NCI-H446 (cell line): Measurements from ENCODE around the gene CAPZA1.

Experiments used
- DNase-seq, 2 experiments: peaks; one replicate each; lab custom pipeline; 2025; lab: John Stamatoyannopoulos, UW

Gene CAPZA1

DNA sequence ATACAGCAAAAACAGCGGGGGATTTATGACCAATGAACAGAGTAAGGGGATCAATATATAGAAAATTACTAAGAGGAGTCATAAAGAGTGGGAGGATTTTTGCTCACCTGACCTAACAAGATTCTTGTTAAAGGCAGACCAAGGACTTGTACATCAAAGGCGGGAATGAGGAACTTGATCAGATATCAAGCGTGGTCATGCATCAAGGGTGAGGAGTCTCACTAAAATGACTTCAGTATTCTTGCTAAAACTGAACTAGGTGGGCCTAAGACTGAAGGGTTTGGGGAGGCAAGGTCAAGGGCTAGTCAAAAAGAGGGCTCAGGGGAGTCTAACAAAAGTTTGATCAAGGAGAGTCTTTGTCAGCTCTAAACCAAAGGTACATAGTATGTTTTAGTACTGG lies 56.9 kb downstream of the CAPZA1 start:
- DNase-seq: no peak

DNA sequence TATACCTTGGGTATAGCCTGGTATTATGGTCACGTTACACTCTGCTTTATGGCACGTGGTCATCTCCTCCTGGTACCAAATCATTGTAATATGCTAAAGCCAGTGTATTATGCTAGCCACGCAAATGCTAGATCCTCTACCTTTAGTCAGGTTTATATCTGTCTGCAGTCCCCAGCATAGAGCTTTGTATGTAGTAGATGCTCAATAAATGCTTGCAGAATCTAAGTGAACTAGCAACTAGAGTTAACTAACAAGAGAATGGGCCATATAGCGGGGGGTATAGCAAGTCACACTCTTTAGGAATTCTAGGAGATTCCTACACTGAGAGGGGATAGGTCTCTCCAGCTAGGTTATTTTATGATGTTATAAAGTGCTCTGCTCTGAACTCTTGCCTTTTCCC lies 57.9 kb downstream of the CAPZA1 start:
- no peak for DNase-seq

DNA sequence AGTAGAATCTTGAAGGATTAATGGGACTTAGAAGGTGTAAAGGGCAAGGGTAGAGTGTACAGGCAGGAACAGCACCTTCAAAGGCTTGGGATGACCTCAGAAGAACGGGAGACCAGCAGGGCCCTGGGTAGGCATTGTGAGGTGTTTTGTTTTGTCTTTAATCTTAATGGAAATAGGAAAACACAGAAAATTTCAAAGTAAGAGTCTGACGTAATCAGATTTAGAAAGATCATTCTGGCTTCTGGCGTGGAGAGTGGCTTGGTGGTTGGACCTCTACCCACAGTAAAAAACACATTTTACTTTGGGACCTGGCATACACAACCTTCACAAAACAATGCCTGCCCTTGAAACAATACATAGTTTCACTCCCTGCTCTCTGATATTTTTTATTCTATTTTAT lies 59.0 kb downstream of the CAPZA1 start:
- no peak for DNase-seq

DNA sequence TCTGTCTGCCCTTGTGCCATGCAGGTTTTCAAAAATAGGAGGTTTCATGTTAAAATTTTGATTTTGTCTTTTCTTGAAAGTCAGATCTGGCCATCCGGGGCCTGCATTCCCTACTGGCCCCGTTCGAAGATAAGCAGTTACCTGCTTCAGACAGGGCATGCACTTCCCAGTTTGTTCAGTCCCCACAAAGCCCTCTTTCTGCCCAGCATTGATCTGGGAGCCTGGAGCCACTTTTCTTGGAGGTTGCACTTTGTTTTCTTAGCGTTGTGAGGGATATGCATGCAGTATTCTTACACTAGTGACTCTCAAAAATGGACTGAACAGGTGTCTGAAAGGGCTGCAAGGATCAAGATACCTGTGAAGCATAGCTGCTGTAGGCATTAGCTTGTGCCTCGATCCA lies 66.3 kb downstream of the CAPZA1 start:
- no peak for DNase-seq

DNA sequence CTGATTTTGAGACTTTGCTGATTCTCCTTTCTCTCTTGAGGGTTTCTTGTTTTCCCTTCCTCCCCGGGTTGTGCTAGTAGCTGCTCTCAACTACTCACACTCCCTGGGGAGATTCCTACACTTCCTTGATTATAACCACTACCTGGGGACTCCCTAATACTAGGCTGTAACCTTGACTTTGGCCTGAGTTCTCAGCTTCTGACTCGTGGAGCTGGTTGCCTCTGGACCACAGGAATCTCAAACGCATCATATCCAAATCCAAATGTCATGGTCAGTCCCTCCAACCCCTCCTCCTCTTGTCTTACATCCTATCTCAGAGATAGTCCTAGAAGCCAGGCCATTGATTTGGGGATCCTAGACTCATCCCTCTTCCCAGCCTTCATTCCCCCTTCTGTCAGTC lies 66.8 kb downstream of the CAPZA1 start:
- no peak for DNase-seq

DNA sequence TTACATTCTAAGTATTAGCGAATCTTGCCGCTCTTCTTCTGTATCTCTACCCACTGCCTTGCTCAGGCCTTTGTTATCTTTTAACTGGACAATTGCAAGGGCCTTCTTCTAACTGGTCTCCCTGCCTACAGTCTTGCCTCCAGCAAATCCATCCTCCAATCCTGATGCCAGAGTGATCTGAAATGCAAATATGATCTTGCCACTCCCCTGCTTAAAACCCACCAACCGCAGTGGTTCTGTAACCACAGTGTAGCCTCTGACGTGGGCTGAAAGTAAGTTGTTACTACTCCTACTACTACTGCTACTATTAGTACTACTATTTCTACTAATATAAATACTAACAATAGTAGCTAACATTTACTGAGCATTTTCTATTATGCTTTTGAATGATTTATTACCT lies 67.2 kb downstream of the CAPZA1 start:
- no peak for DNase-seq

DNA sequence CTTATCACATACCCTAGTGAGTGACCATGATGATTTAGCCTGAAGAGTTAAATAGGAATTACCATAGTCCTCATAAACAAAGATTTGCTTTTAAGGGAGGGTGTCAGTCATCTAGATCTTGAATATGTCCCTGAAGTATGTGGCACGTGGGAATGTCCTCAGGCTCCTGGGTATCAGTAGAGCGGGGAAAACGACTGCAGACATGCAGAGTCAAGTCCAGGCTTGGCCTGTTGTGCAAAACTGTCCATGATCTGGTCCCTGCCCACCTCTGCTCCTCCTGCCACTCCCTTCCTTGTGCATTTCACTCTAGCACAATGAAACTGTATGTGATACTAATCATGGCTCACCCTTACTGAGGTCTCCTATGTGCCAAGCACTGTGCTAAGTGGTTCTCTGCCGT lies 67.7 kb downstream of the CAPZA1 start:
- no peak for DNase-seq

DNA sequence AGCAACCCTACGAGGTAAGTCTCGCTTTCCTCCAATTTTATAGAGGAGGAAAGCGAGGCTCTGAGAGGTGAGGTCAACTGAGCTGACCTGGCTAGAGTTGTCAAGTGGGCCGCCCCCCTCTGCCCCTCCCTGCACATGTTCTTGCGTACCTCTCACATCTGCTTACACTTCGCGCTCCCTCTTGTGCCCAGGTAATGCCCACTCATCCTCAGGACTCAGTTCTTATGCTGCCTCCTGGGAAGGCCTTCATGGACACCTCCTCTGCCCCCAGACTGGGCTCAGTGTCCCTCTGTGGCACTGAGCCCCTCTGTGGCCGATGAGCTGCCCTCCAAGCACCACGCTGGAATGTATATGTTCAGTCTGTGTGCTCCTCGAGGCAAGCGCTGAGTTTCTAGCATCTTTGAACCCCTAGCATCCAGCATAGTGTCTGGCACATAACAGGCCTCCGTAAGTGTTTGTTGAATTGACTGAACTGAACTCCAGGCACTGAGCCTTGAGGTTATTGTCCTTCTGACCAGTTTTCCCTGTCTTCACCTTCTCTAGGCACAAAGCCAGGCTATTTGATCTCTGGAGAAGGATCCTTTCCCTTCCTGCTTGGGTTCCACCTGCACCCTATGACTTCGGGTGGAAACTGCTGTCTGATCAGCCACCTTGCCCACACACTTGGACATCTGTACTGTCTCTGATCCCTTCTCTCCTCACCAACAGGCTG lies 68.3 kb downstream of the CAPZA1 start:
- no peak for DNase-seq

DNA sequence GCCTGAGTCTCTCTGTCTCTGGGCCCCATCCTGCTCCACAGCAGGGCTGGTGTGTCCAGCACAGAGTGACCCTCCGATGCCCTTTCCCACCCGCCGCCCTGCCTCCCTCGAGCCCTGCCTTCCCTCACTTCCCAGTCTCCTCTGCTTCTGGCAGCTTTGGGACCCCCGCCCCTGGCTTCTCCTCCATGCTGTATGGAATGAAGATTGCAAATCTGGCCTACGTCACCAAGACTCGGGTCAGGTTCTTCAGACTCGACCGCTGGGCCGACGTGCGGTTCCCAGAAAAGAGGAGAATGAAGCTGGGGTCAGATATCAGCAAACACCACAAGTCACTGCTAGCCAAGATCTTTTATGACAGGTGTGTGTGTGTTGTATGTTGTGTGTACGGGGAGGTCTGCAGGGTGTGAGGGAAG lies 69.2 kb downstream of the CAPZA1 start:
- no peak for DNase-seq

DNA sequence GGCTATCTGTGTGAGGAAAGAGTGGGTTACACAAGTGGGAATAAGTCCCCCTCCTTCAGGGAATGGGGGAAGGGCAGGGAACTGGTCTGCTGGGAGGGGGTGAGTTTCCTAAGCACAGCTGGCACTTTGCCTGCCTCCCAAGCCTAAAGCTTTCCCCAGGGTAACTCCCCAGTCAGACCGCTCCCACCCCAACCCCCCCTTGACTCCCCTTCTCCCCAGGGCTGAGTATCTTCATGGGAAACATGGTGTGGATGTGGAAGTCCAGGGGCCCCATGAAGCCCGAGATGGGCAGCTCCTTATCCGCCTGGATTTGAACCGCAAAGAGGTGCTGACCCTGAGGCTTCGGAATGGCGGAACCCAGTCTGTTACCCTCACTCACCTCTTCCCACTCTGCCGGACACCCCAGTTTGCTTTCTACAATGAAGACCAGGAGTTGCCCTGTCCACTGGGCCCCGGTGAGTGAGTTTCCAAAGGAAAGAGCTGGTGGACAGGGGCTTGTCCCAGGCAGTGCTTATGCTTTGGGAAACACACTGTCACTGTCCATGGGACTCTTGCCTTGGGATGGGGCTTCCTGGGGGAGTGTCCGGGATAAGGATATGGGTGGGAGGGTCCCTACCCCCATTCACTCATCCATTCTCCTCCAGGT lies 69.7 kb downstream of the CAPZA1 start:
- DNase-seq: no peak

DNA sequence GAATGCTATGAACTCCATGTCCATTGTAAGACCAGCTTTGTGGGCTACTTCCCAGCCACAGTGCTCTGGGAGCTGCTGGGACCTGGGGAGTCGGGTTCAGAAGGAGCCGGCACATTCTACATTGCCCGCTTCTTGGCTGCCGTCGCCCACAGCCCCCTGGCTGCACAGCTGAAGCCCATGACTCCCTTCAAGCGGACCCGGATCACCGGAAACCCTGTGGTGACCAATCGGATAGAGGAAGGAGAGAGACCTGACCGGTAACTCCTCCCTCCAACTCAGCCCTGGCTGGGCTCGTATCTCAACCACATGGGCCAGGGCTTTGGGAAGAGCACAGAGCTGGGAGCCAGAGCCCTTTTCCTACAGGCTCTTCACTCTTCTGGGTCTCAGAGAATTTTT lies 70.2 kb downstream of the CAPZA1 start:
- DNase-seq: no peak

DNA sequence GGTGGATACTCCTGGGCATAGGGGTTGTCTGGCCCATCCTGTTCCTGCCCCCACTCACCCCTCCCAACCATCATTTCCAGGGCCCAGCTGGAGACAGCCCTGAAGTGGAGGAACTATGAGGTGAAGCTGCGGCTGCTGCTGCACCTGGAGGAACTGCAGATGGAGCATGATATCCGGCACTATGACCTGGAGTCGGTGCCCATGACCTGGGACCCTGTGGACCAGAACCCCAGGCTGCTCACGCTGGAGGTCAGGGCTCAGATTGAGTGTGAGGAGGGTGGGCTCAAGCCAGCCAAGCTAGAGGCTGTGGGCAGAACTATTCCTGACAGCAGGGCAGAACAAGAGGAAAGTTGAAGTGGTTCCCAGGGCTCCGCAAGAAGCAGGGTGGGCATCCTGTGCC lies 73.0 kb downstream of the CAPZA1 start:
- no peak for DNase-seq

DNA sequence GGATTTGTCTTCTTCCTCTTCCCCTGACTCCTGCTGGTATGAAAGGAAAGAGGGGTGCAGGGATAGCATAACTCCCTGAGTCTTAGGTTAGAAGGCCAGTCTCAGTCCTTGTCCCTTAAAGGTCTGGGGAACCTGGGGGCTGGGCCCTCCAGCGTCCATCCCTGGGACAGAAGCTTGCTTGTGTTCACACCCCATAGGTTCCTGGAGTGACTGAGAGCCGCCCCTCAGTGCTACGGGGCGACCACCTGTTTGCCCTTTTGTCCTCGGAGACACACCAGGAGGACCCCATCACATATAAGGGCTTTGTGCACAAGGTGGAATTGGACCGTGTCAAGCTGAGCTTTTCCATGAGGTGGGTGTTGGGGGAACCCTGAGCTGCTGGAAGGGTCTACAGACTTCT lies 74.2 kb downstream of the CAPZA1 start:
- no peak for DNase-seq

DNA sequence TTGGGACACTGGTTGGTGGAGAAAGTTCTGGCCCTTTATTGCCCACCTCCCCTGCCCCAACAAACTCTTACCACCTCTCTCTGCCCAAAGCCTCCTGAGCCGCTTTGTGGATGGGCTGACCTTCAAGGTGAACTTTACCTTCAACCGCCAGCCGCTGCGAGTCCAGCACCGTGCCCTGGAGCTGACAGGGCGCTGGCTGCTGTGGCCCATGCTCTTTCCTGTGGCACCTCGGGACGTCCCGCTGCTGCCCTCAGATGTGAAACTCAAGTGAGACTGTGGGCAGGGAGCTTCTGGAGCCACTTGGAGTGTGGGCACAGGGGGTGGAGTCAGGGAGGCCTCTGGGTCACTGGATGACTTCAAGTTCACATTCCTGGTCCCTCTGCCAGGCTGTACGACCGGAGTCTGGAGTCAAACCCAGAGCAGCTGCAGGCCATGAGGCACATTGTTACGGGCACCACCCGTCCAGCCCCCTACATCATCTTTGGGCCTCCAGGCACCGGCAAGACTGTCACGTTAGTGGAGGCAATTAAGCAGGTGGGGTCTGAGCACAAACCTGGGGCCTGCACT lies 74.8 kb downstream of the CAPZA1 start:
- no peak for DNase-seq

DNA sequence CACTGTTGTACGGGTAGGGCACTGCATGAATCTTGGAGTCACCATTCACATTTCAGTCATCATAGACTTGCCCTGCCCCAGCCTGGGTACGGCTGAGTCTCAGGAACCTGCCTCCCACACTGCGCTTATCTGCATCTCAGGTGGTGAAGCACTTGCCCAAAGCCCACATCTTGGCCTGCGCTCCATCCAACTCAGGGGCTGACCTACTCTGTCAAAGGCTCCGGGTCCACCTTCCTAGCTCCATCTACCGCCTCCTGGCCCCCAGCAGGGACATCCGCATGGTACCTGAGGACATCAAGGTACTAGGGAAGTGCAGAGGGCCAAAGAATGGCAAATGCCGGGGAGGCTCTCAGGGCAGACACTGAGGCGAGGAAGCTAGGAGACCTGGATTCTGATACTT lies 75.6 kb downstream of the CAPZA1 start:
- DNase-seq: no peak

DNA sequence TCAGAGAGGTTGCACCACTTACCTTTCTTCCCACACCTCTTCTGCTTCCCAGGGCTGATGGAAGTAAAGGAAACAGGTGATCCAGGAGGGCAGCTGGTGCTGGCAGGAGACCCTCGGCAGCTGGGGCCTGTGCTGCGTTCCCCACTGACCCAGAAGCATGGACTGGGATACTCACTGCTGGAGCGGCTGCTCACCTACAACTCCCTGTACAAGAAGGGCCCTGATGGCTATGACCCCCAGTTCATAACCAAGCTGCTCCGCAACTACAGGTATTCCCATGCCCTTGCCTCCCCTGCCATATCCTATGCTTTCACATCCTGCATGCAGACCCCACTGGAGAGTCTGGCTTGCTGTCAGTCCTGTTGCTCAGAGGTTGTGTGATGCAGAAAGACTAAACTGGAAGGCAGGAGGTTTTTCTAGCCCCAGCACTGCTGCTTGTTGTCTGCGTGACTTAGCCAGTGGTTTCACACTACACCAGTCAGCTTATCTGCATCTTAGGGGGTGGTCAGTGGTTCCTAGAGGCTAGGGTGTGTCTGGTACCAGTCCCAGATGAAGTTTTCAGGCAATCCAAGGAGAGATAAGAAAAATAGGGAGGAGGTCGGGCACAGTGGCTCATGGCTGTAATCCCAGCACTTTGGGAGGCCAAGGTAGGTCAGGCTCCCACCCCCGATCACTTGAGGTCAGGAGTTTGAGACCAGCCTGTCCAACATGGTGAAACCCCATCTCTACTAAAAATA lies 77.1 kb downstream of the CAPZA1 start:
- no peak for DNase-seq

DNA sequence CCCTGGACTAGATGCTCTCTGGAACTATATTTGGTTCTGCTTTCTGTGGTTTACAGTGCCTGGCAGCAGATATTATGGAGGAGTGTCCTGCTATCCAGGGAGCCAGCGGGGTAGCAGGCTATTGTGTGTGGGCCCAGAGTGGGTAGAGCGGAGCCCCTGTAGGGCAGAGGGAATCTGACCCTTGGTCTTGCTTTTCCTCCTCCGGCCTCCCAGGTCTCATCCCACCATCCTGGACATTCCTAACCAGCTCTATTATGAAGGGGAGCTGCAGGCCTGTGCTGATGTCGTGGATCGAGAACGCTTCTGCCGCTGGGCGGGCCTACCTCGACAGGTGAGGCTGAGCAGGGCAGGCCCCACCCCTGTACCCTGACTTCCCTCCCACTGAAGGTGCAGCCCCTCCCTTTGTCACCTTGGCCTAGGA lies 78.2 kb downstream of the CAPZA1 start:
- no peak for DNase-seq

DNA sequence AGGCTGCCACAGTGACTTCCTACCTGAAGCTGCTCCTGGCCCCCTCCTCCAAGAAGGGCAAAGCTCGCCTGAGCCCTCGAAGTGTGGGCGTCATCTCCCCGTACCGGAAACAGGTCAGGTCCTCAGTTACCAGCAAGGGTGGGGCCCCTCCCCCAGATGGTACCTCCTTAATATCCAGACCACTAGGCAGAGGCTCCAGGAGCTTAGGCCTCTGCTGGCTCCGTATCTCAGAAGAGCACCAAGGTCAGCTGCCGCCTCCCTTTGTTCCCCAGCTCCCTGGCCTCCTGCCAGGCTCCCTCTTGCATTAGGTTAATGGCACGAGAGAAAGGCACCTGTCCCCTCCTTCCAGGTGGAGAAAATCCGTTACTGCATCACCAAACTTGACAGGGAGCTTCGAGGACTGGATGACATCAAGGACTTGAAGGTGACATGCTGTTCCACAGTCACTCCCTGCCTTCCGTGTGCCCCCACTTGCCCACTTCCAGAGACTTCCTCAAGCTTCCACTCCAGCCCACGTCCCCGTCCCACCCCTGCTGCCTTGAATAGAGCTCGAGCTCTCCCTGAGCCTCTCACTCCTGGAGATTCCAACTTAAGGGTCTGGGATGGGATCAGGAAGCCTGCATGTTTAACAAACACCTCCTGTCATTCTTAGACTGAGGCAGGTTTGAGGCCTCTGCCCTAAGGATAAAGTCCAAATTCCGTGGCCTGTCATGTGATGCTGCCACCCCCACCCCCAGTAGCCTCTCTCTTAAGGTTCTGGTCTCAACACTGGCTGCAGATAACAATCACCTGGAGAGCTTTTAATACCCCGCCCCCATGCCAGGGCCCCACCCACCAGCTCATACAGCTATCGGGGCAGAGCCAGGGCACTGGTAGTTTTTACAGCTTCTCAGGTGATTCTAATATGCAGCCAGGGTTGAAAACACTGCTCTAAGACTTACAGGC lies 79.0 kb downstream of the CAPZA1 start:
- DNase-seq: no peak

DNA sequence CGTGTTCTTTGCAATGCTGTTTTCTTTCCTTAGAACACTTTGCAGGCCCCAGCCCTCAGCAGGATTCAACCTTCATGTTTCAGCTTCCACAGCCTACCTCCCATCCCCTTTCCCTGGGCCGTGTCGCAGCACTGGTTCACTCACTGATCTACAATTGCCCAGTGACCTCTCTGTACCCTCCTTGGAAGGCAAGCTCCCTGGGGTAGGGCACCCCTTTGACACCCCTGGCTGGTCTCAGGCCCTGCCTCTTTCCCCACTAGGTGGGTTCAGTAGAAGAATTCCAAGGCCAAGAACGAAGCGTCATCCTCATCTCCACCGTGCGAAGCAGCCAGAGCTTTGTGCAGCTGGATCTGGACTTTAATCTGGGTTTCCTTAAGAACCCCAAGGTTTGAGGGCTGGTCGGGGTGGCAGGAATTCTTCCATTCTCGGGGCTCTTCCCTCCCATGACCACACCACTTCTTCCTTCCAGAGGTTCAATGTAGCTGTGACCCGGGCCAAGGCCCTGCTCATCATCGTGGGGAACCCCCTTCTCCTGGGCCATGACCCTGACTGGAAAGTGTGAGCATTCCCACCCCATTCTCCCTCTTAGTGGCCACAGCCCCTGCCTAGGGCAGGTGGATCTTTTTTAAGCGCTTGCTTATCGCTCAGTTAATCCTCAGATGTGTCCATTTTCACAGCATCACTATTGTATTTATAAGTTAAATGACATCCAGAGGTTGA lies 80.0 kb downstream of the CAPZA1 start:
- DNase-seq: no peak

DNA sequence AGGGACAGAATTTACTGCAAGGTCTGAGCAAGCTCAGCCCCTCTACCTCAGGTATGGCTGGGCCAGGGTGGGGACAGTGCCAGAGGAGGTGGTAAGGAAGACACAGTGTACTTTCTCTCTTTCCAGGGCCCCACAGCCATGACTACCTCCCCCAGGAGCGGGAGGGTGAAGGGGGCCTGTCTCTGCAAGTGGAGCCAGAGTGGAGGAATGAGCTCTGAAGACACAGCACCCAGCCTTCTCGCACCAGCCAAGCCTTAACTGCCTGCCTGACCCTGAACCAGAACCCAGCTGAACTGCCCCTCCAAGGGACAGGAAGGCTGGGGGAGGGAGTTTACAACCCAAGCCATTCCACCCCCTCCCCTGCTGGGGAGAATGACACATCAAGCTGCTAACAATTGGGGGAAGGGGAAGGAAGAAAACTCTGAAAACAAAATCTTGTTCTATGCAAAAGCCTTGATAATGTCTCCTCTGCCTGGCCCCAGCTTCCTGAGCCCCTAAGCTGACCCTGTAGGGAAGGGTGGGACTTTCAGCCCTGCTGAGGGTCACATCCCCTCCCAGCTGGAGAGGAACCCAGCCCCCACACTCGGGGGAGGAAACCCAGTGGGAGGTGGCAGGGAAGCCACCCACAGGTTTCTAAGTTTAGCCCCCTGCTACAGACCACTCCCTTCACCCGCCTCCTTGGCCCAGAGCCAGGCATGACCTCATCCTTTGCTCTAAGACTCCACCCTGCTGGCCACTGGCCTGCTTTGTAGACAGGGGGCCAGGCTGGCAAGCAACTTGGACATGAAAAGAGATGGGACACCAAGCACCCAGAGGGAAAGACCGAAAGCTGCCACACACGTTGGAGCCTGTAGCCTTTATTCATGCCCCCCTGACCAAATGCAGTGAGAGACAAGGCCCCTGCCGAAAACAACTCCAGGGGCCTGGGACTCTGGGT lies 80.9 kb downstream of the CAPZA1 start:
- peak; percentile 93 to 97 for DNase-seq
